ENCODE measurements around the gene UBASH3A.

UBASH3A gene, protein sequence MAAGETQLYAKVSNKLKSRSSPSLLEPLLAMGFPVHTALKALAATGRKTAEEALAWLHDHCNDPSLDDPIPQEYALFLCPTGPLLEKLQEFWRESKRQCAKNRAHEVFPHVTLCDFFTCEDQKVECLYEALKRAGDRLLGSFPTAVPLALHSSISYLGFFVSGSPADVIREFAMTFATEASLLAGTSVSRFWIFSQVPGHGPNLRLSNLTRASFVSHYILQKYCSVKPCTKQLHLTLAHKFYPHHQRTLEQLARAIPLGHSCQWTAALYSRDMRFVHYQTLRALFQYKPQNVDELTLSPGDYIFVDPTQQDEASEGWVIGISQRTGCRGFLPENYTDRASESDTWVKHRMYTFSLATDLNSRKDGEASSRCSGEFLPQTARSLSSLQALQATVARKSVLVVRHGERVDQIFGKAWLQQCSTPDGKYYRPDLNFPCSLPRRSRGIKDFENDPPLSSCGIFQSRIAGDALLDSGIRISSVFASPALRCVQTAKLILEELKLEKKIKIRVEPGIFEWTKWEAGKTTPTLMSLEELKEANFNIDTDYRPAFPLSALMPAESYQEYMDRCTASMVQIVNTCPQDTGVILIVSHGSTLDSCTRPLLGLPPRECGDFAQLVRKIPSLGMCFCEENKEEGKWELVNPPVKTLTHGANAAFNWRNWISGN

DNA sequence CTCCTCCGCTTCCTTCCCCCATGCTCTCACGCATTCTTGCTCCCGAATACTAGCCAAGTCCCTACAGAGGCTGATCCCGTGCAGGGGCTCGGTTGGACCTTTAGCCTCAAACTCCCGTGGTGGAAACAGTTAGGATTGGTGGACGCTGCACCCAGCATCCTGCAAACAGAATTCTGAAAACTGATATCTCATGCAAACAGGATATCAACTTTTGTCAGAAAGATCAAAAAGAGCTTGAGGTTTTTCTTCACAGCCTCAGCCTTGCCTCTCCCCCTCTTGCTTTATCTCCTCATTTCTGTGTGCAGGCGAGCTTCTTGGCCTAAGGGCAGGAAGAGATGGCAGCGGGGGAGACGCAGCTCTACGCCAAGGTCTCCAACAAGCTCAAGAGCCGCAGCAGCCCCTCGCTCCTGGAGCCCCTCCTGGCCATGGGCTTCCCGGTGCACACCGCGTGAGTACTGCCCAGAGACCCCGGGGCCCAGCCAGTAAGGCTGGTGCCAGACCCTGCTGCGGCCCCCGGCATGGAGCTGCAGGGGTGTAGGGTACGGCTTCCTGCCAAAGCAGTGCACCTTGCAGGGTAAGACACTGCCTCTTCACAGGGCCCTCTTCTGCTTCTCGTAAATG lies at the start of gene UBASH3A:
UBASH3A (plus strand) TSS at position 292 of the 621 bp plus-strand sequence; CDS start at position 336, 44 bp downstream.
- no peak for DNase-seq (ENCODE audit: low read depth in 1 of 2, low spot score in 1 of 2)

DNA sequence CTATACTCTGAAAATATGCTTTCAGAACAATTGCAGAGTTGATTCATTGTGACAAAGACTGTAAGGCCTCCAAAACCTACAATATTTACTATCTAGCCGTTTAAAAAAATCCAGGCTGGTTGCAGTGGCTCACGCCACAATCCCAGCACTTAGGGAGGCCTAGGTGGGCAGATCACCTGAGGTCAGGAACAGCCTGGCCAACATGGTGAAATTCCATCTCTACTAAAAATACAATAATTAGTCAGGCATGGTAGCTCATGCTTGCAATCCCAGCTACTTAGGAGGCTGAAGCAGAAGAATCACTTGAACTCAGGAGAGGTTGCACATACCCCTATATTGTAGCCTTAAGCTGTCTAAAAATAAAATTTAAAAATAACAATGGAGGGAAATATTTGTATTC lies 47.7 kb upstream of the UBASH3A start:
- DNase-seq (ENCODE audit: low read depth in 1 of 2, low spot score in 1 of 2), result no peak

DNA sequence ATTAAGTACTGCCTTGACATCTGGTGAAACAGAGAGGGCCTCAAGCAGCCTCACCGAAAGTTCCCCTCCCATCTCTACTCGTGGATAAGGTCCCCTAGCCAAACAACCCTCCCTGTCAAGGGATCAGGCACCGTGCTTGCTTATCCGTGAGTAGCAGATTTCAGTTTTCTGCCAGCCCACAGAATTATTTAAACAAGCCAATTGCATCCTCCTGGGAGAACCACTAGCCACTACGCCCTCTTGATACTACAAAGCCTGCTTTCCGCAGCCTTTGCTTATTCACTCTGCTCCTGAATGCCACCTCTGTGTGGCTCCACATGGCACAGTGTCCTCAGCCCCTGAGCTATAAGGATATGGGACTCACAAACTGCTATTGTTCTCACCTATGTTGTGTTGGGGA lies 47.1 kb upstream of the UBASH3A start:
- DNase-seq (ENCODE audit: low read depth in 1 of 2, low spot score in 1 of 2), result no peak

DNA sequence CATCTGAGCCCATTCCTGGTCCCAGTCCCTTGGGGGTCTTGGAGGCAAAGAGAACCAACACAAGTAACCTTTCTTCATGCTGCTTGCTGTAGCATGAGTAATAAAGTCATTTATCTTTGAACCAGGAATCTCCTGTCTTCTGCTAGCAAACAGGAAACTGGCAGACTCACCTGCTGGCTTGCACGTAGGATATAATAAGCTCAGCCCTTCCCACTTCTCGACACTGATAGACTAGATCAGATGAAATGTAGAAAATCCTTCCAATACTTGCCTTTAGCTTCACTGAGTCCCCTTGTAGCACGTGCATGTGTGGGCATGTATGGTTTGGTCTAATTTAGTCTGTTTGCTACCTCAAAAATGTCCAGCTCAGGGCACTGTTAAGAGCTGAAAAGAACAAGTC lies 46.4 kb upstream of the UBASH3A start:
- no peak for DNase-seq (ENCODE audit: low read depth in 1 of 2, low spot score in 1 of 2)

DNA sequence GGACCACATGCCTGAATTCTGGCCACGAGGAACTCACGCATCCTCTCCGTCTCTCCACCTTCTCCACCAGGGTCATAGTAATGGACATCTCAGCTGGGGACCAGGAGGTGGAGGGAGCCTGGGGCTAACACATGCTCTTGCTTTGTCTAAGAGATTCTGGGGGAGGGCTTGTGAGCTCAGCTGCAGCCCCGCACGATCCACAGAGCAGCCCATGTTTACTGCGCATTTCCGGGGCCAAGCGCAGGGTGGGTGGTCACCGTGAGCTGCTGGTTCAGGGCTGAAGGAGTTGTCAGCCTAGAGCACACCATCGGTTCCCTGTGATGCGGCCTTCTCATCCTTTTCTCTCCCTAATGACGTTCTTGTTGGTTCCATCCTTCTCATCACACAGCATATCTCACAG lies 45.4 kb upstream of the UBASH3A start:
- DNase-seq (ENCODE audit: low read depth in 1 of 2, low spot score in 1 of 2), result no peak

DNA sequence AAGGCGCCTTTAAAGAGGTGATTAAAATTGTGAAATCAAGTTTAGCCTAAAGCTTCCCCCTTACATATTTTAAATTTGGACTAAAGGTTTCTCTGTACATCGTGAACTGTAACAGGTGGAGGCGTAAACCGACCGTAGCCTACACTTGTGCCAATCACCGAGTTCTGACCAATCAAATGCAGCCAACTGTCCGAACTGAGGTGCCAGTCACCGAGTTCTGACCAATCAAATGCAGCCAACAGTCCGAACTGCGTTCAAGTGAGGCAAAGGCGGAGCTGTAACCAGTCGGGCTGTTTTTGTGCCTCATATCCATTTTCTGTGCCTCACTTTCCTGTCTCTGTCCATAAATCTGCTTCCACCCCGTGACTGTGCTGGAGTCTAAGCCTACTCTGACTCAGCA lies 44.8 kb upstream of the UBASH3A start:
- DNase-seq (ENCODE audit: low read depth in 1 of 2, low spot score in 1 of 2), result no peak

DNA sequence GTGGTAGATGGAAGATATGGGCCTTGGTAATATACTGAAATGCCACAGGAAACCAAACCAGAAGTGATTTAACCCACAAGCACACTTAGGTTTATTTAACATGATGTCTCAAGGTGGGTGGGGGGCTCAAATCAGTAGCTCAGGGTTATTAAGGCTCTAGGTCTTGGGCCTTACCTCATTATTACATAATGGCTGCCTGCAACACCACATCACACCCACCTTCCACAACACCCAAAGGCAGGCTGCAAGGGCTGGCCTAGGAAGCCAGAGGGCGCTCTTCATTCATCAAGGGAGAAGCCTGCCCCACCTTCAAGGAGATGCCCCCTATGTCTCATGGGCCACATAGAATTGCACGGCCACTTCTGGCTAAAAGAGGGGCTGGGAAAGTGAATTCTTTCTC lies 43.4 kb upstream of the UBASH3A start:
- DNase-seq (ENCODE audit: low read depth in 1 of 2, low spot score in 1 of 2), result no peak

DNA sequence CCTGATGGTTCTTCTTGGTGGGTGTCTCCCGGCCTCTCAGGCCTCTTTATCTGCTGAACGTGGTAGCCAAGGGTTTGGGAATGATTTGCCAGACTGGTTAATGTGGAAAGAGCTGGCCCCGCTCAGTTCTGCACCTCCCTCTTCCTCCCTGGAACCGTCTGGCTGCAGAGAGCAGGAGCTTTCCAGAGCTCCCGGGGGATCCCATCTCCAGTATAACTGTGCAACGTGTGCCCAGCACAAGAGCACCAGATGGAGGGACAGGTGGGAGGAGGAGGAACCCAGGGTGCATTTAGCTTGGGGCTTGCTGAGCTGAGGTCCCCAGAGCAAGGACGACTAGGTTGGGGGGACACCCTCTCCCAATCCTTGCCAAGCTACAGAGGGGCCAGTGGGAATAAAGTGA lies 42.4 kb upstream of the UBASH3A start:
- DNase-seq (ENCODE audit: low read depth in 1 of 2, low spot score in 1 of 2), result no peak

DNA sequence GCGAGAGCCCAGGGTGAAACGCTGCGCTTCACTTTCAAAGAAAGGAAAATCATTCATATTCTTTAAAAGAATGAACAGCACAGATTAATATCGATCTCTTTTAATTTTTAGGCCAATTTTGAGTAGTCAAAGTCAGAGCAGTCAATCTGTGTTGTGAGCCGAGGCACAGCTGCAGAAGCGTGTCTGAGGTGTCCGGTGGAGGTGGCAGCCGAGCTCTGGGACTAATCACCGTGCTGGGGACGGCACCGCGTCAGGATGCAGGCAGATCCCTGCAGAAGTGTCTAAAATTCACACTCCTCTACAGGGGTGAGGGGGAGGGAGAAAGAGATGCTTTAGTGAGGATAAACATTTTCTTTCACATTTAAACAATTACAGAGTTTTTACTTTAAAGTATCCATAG lies 41.5 kb upstream of the UBASH3A start:
- DNase-seq (ENCODE audit: low read depth in 1 of 2, low spot score in 1 of 2), result no peak

DNA sequence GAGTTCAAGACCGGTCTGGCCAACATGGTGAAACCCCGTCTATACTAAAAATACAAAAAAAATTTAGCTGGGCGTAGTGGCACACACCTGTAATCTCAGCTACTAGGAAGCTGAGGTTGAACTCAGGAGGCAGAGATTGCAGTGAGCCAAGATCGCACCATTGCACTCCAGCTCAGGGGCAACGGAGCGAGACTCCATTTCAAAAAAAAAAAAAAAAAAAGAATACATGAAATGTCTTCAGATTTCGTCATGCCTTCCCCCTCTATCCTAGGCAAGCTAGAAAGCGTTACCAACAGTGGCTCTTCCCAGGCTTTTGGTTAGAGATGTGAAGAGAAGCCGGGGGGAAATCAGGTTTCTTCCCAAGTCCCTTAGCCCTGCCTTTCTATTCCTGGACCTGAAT lies 41.0 kb upstream of the UBASH3A start:
- no peak for DNase-seq (ENCODE audit: low read depth in 1 of 2, low spot score in 1 of 2)

DNA sequence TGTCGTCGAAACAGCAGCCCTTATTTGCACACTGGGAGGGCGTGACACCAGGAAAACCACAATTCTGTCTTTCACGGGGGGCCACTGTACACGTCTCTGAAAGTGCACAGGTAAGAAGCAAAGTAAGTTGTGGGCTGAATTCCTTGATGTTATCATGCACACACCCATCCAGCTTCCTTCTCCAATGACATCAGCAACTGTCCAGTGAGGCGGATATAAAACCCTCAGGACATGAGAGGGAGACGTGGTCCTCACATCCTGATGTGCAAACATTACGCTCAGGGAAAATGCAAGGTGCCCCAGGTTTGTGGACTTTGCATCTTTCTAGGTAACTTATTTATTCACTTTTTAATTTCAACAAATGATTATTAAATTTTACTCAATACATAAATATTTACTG lies 40.4 kb upstream of the UBASH3A start:
- DNase-seq (ENCODE audit: low read depth in 1 of 2, low spot score in 1 of 2), result no peak

DNA sequence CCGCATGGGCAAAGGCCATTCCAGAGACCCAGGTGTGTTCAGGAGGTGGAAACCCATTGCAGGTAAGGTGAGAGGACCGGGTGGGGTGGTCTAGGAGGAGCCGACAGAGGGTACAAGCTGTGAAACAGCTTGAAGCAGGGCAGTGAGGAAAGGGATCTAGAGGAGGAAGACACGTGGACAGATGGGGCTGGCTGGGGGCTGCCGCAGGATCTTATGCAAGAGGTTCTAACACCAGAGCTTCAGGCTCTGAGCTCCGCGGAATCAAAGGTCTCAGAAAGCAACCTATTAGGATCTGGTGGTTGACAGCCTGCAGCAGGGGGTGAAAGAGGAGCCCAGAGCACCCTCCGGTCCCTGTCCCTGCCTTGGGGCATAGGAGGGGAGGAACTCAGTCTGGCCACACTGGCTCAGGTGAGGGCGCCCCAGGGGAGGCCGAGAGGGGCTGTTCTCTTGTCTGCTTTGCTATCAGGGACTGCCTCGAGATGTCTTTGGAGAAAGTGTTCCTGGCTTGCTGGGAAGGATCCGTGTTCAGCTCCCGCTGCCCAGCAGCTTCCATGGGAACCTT lies 39.3 kb upstream of the UBASH3A start:
- no peak for DNase-seq (ENCODE audit: low read depth in 1 of 2, low spot score in 1 of 2)

DNA sequence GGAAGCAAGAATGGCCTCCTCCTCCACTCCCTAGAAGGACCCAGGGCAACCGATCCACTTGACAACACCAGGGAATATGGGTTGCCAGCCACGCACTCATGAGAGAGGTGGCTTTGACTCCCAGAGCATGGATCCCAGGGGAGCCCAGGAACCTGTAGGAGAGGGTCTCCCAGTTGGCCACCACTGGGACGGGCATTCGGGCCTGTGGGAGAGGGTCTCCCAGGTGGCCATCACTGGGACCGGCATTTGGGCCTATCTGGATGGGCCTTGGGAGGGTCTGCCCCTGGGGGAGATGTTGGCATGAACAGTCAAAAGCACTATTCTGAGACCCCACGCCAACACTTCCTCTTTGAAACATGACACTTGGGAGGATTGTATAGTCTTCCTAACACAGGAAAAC lies 37.9 kb upstream of the UBASH3A start:
- DNase-seq (ENCODE audit: low read depth in 1 of 2, low spot score in 1 of 2), result no peak

DNA sequence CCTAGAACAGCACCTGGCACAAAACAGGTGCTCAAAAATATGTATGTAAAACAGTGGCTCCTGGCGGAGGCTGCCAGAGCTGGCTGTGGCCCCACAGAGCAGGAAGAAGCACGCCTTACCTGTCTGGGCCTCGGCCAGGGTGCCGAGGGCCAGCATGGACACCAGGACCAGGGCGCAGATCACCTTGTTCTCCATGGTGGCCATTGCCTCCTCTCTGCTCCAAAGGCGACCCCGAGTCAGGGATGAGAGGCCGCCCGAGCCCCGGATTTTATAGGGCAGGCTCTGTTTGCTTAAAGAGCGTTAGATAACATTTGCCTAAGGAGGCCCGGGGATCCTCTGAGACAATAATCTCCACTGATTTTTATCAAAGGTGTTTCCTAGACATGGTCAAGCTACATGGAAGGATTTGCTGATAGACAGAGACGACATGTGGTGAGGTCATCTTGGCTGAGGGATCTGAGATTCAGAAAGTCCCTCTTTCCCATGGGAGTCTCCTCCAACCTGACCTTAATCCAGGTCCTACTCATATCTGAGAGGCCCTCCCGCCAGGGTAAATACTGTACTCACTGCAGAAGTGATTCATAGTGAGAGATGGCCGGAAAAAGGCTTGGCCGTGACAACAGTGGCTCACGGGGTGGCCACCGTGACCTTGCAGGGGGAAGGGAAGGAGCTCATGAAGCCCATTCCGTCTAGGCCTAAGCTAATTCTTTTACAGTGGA lies 37.3 kb upstream of the UBASH3A start, which contains the start of gene TFF1:
TFF1 (minus strand) TSS at position 244 of the 719 bp plus-strand sequence; CDS start at position 204, 40 bp downstream.
- DNase-seq (ENCODE audit: low read depth in 1 of 2, low spot score in 1 of 2), result no peak

DNA sequence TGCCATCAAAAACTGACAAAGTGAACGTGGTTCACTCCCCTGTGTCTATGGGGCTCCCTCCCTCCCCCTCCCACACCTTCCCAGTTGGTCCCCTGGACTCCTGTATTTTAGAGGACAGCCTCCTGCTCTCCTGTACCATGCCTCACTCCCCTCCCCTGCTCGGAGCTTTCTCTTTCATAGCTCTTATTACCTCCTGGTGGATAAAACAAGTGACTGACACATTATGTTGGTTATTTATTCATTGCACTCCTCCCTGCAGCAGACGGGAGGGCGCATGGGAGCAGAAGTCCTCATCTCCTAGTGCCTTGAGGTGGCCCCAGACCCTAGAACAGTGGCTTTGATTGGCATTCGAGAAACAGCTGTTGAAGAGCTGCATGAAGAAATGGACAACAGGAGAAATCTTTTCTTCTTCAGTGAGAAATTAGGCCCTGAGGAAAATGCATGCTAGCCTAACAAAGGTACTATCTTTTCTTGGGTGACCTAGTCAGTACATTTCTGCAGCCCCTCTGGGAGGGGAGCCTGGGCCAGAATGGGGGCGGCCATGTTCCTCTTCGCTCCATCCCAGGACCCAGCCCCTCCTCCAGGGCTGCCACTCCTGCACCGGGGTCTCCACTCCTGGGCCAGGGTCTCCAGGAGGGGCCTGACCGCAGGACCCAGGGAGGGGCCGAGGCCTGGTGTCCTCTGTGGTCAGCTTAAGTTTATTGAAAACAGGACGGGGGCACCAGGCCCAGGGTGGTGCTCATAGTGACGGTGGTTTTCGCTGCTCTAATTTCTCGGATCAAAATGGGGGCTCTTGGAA lies 36.1 kb upstream of the UBASH3A start:
- no peak for DNase-seq (ENCODE audit: low read depth in 1 of 2, low spot score in 1 of 2)

DNA sequence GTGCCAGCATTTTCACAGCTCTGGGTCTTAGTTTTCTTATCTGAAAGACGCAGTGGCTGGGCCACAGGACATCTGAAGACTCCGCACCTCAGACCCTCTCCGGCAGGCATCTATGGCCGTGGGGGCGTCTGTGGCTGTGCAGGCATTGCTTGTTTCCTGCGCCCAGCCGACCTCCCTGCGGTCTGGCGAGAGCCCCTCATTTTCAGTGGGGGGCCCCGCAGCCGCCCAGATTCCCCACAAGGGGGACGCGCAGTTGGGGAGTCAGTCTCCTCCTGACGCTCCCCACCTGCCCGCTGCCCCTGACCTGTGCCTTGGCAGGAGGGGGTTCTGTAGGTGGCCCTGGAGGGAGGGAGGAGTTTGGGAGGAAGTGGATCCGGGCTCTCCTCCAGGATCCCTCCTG lies 33.9 kb upstream of the UBASH3A start:
- no peak for DNase-seq (ENCODE audit: low read depth in 1 of 2, low spot score in 1 of 2)

DNA sequence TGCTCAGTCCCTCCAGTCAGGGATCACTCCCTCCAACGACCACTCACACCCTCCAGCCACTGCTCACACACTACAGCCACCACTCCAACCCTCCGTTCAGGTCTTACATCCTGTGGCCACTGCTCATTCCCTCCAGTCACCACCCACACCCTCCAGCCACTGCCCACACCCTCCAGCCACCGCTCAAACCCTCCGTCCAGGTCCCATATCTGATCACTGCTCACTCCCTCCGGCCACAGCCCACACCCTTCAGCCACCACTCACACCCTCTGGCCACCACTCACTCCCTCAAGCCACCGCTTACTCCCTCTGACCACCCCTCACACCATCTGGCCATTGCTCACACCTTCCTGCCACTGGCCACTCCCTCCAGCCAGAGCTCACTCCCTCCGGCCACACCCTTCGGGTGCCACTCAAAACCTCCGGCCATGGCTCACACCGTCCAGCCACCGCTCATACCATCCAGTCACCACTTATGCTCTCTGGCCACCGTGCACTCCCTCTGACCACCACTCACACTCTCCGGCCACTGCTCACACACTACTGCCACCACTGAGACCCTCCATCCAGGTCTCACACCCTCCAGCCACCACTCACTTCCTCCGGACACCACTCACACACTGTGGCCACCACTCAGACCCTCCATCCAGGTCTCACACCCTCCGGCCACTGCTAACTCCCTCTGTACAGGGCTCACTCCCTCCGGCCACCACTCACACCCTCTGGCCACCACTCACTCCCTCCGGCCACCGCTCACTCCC lies 32.6 kb upstream of the UBASH3A start:
- no peak for DNase-seq (ENCODE audit: low read depth in 1 of 2, low spot score in 1 of 2)

DNA sequence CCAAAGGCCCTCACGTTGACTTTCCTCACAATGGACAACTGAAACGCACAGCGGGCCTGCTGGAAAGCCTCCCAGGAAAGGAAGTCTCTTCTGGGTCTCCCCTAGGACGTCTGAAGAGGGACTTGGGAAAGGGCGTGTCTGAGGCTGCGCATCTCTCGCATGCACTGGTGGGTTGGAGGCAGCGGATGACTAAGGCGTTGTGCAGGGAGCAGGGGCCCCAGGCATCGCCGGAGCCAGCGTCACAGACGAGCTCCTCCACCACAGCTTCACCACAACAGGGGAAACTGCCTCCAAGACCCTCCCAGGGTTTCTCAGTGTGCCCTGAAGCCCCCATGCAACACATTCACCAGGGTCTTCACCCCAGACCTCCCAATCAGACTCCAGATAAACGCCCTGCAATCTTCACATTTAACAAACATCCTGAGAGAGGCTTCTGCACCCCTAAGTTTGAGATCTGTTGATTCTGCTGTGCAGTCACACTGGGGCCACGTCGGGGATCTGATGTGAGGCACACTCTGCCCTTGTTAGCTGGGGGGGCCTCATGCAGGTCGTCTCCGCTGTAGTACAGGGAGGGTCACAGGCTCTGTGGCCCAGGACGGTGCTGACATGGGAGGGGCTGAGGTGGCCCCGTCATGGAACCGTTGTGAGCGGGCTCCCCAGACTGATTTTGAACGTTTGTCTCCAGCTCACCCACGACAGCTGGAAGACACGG lies 30.4 kb upstream of the UBASH3A start:
- DNase-seq (ENCODE audit: low read depth in 1 of 2, low spot score in 1 of 2), result no peak

DNA sequence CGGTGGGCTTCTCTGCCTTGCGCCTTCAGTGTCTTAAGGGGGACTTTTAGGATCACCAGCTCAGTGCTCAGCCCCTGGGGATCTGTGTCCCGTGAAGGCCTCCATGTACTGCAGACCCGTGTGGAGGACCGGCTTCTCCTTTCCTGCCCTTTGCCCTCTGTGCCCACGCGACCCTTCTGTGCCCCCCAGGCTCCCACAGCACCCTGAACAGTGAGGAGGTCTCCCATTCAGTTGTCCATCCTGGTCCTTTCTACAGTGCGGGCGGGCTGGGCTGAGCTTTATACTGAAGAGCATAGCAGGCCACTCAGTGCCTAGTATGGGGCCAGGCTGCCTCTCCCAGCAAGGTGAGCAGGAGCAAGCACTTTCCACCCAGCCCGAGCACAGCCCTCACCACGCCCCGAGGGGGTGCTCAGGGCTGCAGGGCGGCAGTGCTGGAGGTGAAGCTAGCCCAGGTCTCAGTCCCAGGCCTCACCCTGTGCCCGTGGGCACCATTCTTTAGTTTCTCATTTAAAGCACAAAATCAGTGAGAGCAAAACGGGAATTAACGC lies 29.7 kb upstream of the UBASH3A start:
- no peak for DNase-seq (ENCODE audit: low read depth in 1 of 2, low spot score in 1 of 2)
